ENCODE data around the gene DDX55.
"Not testable (repeated sequence)": the region's sequence is repeated elsewhere in the genome, so short reads cannot be mapped to it uniquely, and the experiment has no call there.

The DDX55 gene

DNA sequence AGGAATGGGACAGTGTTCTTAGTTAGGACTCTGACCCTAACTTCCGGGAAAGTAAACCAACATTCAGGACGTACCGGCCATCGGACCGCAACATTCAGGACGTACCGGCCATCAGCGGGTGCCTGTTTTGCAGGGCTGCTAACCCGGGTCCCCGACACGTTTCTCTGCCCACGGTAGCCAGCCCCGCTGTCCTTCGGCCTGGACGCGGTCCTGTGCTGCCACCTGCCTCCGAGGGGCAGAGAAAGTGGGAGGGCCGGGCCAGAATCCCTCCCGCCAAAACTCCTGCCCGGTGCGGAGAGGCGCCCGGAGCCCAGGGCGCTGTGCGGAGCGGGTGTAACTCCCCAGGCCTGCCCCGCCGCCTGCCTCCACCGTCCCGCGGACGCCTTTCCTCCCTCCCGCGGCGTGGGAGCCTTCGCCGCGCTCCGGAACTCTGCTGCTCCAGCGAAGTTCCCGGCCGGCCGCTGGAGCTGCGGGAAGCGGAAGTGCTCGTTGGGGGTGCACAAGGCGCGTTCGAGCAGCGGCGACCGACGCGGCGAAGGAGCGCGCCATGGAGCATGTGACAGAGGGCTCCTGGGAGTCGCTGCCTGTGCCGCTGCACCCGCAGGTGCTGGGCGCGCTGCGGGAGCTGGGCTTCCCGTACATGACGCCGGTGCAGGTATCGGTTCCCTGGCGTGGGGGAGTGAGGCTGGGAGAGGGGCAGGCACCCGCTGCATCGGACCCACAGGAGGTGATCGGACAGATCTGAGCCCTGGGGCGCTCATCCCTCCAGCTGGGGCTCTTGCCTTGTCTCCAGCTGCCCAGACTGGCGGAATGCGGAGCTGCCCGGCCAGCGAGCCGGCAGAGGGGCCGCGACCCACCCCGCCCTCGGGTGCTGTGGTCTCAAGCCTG, at the start of gene DDX55:
DDX55 (plus strand) TSS at position 498 of the 888 bp plus-strand sequence; CDS start at position 548, 50 bp downstream.
- DNase-seq (ENCODE audit: low read depth in 2 of 2) = peak; percentile 77

DNA sequence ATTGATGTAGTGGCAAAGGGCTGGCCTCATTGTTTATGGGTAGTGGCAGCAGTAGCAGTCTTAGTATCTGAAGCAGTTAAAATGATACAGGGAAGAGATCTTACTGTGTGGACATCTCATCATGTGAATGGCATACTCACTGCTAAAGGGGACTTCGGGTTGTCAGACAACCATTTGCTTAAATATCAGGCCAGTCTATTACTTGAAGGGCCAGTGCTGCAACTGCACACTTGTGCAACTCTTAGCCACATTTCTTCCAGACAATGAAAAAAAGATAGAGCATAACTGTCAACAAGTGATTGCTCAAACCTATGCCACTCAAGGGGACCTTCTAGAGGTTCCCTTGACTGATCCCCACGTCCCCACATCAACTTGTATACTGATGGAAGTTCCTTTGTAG, 47.8 kb upstream of the DDX55 start:
- DNase-seq (ENCODE audit: low read depth in 2 of 2) = not testable (repeated sequence)

- not testable (repeated sequence) for DNase-seq (ENCODE audit: low read depth in 2 of 2)
Measured at GRCh38 chr12:123554843-123555242, 47.1 kb upstream of the DDX55 start.

DNA sequence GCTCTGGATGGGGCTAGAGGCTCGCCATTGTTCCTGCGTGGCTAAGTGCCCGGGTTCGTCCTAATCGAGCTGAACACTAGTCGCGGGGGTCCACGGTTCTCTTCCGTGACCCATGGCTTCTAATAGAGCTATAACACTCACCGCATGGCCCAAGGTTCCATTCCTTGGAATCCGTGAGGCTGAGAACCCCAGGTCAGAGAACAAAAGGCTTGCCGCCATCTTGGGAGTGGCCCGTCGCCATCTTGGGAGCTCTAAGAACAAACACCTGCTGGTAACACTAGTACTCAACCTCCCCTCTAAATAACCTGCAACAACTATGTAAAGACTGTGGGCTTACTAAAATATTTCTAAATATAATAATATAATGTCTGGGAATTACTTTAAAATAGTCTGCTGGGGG, 43.4 kb upstream of the DDX55 start:
- DNase-seq (ENCODE audit: low read depth in 2 of 2) = not testable (repeated sequence)

DNA sequence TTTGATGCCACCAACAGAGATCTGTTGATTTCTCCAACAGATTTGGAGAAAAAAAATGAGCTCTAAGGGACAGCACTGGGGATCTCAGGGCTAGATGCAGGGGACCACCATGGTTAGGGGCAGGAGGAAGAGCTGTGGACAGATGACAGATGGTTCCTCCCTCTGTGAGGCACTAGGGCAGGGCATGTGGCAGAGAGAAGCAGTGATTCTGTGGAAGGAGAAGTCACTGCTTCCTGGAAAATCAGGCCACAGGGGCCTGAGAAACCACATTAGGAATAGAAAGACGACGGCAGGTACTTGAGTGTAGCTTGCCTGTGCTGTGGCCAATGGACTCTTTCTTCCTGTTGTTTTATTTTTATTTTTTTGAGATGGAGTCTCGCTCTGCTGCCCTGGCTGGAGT, 42.4 kb upstream of the DDX55 start:
- no peak for DNase-seq (ENCODE audit: low read depth in 2 of 2)

GRCh38 chr12:123571343-123571813, 30.5 kb upstream of the DDX55 start:
- DNase-seq (ENCODE audit: low read depth in 2 of 2) = no peak

GRCh38 chr12:123572391-123572790, 29.5 kb upstream of the DDX55 start:
- no peak for DNase-seq (ENCODE audit: low read depth in 2 of 2)

DNA sequence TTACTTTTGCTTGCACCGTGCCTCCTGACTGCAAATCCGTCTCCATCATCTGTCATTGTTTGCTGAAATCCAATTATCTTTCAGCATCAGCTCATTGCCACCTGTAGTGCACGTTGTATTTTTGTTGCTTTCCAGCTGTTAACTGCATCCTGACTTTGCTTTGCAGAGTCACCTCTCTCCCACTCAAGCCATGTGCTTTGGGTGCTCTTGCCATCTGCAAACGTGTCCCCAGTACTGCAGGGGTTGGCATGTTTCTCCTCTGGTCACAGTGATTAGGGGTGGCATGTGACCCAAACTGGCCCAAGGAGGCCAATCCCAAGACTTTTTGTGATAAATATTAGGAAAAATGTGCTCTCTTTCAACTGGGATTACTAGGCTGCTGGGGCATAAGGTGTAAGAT, 28.0 kb upstream of the DDX55 start:
- DNase-seq (ENCODE audit: low read depth in 2 of 2) = no peak

- DNase-seq (ENCODE audit: low read depth in 2 of 2) = no peak
Measured at GRCh38 chr12:123576611-123577010, 25.3 kb upstream of the DDX55 start.

- DNase-seq (ENCODE audit: low read depth in 2 of 2) = no peak
Measured at GRCh38 chr12:123578243-123578642, 23.7 kb upstream of the DDX55 start.

DNA sequence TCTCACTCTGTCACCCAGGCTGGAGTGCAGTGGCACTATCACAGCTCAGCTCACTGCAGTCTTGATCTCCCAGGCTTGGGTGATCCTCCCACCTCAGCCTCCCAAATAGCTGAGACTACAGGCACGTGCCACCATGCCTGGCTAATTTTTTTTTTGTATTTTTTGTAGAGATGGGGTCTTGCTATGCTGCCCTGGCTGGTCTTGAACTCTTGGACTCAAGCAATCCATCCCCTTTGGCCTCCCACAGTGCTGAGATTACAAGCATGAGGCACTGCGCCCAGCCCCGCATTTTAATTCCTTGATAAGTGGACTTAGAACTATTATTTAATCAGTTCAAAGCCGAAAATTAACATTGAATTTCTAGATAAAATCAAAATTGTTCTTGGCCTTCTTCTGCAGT, 23.1 kb upstream of the DDX55 start:
- DNase-seq (ENCODE audit: low read depth in 2 of 2) = not testable (repeated sequence)

DNA sequence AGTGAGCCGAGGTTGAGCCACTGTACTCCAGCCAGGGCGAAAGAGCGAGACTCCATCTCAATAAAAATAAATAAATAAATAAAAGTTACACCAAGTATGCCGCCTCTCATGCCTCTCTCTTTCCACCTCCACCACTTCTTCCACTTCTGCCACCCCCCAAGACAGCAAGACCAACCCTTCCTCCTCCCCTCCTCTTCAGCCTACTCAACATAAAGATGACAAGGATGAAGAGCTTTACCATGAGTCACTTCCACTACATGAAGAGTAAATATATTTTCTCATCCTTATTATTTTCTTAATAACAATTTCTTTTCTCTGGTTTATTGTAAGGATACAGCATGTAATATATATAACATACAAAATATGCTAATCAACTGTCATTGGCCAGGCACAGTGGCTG, 21.1 kb upstream of the DDX55 start:
- DNase-seq (ENCODE audit: low read depth in 2 of 2) = no peak

- no peak for DNase-seq (ENCODE audit: low read depth in 2 of 2)
Measured at GRCh38 chr12:123591702-123592481, 10.0 kb upstream of the DDX55 start.

GRCh38 chr12:123595729-123596128, 6.2 kb upstream of the DDX55 start:
- DNase-seq (ENCODE audit: low read depth in 2 of 2) = no peak

DNA sequence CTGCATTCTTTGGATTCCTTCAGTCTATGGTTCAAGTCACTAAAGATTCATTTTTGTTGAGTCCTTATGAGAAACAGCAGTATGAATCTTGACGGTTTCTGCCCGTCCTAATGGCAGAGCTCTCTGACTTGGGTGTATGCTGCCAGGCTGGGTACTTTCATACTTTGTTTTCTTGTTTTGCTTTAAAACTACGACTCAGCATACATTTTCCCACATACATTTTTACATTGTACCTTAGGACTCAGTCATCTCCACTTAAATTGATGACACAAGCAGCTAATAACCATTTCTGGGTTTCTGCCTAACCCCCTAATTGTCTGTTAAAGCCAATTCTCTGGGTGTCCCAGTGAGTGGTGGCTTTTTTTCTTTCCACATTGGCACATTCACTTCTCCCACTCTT, 4.8 kb upstream of the DDX55 start:
- no peak for DNase-seq (ENCODE audit: low read depth in 2 of 2)

DNA sequence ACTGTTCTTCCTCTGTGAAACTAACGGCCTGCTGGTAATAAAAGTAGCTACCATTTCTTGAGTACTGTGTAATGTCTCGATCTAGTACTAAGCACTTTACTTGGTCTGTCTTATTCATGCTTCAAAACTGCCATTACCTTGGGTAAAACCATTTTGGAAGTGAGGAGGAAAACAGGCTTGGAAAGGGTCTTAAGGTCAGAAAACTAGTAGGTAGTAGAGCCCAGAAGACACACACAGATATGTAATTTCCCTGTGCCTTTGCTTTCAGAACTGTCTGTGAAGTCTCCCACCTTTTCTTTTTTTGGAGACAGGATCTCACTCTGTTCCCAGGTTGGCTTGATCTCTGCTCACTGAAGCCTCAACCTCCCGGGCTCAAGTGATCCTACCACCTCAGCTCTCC, 3.4 kb upstream of the DDX55 start:
- DNase-seq (ENCODE audit: low read depth in 2 of 2) = no peak

- no peak for DNase-seq (ENCODE audit: low read depth in 2 of 2)
Measured at GRCh38 chr12:123599310-123599709, 2.6 kb upstream of the DDX55 start.

DNA sequence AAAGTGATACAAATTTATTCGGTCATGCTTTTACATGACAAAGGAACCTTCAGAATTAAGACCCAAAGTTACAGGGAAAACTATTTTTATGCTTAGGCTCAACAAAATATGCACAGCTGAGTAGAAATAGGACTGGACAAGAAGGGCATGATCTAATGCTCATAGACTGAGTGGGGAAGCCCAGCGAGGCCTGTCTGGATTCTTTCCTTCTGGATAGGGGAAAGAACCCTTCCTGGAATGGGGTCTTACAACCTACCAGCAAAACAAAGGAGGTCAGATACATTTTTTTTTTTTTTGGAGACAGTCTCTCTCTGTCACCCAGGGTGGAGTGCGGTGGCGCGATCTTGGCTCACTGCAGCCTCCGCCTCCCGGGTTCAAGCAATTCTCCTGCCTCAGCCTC, 2.2 kb upstream of the DDX55 start:
- DNase-seq (ENCODE audit: low read depth in 2 of 2) = no peak

- no peak for DNase-seq (ENCODE audit: low read depth in 2 of 2)
Measured at GRCh38 chr12:123602651-123603195, 824 bp downstream of the DDX55 start.

- not testable (repeated sequence) for DNase-seq (ENCODE audit: low read depth in 2 of 2)
Measured at GRCh38 chr12:123603495-123603894, 1.6 kb downstream of the DDX55 start.

- DNase-seq (ENCODE audit: low read depth in 2 of 2) = no peak
Measured at GRCh38 chr12:123607756-123608155, 5.9 kb downstream of the DDX55 start.

- DNase-seq (ENCODE audit: low read depth in 2 of 2) = no peak
Measured at GRCh38 chr12:123608182-123608581, 6.3 kb downstream of the DDX55 start.

Data from stimulated activated CD8-positive, alpha-beta memory T cell treated with anti-CD3 and anti-CD28 coated beads, Interleukin-15, amount 100 ng/mL, for 48 hours (primary cell).